C4-2B (cell line): ENCODE results near the gene TMEM270.

Source experiments
- CTCF ChIP-seq: fragments of 450-650 bp; conservative IDR thresholded peaks from 2 replicates; pipeline ENCODE4 v1.5.1; 2017; ENCODE audit warnings: mild to moderate bottlenecking
- ZFX ChIP-seq: fragments of 450-650 bp; IDR thresholded peaks from 2 replicates; pipeline ENCODE4 v1.6.1; 2017

GRCh38 chr7:73811760-73812168, 49.2 kb upstream of the TMEM270 start:
- TF ChIP-seq CTCF (peak; percentile 96), ZFX (no peak)
